Brain microvascular endothelial cell (primary cell): ENCODE measurements around the gene RERE.

Experiments
- DNase-seq: peaks from one replicate; pipeline ENCODE4 v3.0.0-alpha.2; 2020
- H3K27ac ChIP-seq: fragments of 250-450 bp; sonication (Bioruptor Pico); 2 replicates; pipeline ENCODE4 v1.5.1; 2020; ENCODE audit warnings: mild to moderate bottlenecking, moderate library complexity
- H3K27me3 ChIP-seq: fragments of 250-450 bp; sonication (Bioruptor Pico); replicated peaks from 2 replicates; pipeline ENCODE4 v1.5.1; 2020; ENCODE audit warnings: mild to moderate bottlenecking
- H3K36me3 ChIP-seq: fragments of 250-450 bp; sonication (Bioruptor Pico); replicated peaks from 2 replicates; pipeline ENCODE4 v1.5.1; 2020; ENCODE audit warnings: mild to moderate bottlenecking
- H3K4me3 ChIP-seq: 2 replicates; pipeline ENCODE4 v1.5.1; 2011; ENCODE audit warnings: low read depth, mild to moderate bottlenecking, control low read depth, low read length, moderate library complexity
- in situ Hi-C: cut with HindIII; loops from 2 replicates; pipeline ENCODE4 v1.10.0; 2017; ENCODE audit warnings: low sequenced_read_pairs, low pct_ligation_motif_present
- TF ChIP-seq, protein P1 (sequence below): IDR thresholded peaks from 2 replicates; pipeline ENCODE4 v1.5.1; 2011; ENCODE audit warnings: low read depth, mild to moderate bottlenecking, moderate library complexity, low read length, control low read depth, inconsistent platforms; ENCODE audit errors: missing control alignments

Gene RERE

DNA sequence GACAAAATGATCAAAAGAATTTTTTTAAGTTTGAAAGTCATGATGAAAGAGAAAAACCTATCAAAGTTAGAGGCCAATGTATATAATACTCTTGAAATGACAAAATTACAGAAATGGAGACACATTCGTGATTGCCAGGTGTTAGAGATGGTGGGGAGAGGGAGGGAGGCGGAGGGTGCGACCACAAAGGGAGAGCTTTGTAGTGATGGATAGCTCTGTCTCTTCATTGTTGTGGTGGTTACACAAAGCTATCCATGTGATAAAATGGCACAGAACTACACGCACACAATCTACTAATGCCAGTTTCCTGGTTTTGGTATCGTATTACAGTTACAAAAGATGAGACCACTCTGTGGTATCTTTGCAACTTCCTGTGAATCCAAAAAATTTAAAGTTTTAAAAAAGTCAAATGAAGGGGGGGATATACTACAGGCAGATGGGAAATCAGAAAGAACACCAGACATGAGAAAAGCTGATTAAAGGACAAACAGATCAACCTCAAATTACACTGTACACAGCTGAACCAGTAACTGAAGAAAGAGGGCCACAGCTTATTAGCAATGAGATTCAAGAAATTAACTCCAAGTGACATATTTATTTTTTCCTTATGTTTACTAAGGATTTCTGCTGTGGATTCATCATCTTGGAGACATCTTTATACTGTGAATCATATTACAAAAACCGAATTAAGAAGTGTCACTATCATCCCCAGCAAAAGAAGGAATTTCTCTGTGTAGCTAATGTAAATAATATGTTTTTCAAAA lies 300.5 kb downstream of the RERE start:
- TF ChIP-seq, protein P1, sequence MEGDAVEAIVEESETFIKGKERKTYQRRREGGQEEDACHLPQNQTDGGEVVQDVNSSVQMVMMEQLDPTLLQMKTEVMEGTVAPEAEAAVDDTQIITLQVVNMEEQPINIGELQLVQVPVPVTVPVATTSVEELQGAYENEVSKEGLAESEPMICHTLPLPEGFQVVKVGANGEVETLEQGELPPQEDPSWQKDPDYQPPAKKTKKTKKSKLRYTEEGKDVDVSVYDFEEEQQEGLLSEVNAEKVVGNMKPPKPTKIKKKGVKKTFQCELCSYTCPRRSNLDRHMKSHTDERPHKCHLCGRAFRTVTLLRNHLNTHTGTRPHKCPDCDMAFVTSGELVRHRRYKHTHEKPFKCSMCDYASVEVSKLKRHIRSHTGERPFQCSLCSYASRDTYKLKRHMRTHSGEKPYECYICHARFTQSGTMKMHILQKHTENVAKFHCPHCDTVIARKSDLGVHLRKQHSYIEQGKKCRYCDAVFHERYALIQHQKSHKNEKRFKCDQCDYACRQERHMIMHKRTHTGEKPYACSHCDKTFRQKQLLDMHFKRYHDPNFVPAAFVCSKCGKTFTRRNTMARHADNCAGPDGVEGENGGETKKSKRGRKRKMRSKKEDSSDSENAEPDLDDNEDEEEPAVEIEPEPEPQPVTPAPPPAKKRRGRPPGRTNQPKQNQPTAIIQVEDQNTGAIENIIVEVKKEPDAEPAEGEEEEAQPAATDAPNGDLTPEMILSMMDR: no peak
- Histone ChIP-seq H3K27ac (peak overlapping the region; percentile 68), H3K27me3 (no peaks in the 10 kb centered on the region), H3K4me3 (no peak overlapping the region), H3K36me3 (no peaks in the 10 kb centered on the region)
- DNase-seq: no peak
- in situ Hi-C loops: no loop called here

- TF ChIP-seq, protein P1: no peak
- H3K27me3 ChIP-seq: no peaks in the 10 kb centered on the region
- in situ Hi-C loops: no loop called here
- peak overlapping the region; percentile 68 for H3K27ac ChIP-seq
- no peak for DNase-seq
- no peak overlapping the region for H3K4me3 ChIP-seq
- no peaks in the 10 kb centered on the region for H3K36me3 ChIP-seq
Measured at GRCh38 chr1:8516278-8516777, 301.1 kb downstream of the RERE start.

- no peaks in the 10 kb centered on the region for H3K27me3 ChIP-seq
Measured at GRCh38 chr1:8512504-8512903, 304.9 kb downstream of the RERE start.

GRCh38 chr1:8510041-8510823 lies 307.2 kb downstream of the RERE start:
- no peaks in the 10 kb centered on the region for H3K27me3 ChIP-seq
- peak overlapping the region; percentile 29 for H3K27ac ChIP-seq
- H3K4me3 ChIP-seq: no peak overlapping the region
- TF ChIP-seq, protein P1: no peak
- peak; percentile 73 for DNase-seq
- in situ Hi-C loops: no loop called here
- no peaks in the 10 kb centered on the region for H3K36me3 ChIP-seq

More at GRCh38 chr1:8512504-8512903, 304.9 kb downstream of the RERE start:
- in situ Hi-C loops: no loop called here
- H3K27ac ChIP-seq: no peak overlapping the region
- TF ChIP-seq, protein P1: no peak
- no peak overlapping the region for H3K4me3 ChIP-seq
- H3K36me3 ChIP-seq: no peaks in the 10 kb centered on the region
- DNase-seq: no peak

DNA sequence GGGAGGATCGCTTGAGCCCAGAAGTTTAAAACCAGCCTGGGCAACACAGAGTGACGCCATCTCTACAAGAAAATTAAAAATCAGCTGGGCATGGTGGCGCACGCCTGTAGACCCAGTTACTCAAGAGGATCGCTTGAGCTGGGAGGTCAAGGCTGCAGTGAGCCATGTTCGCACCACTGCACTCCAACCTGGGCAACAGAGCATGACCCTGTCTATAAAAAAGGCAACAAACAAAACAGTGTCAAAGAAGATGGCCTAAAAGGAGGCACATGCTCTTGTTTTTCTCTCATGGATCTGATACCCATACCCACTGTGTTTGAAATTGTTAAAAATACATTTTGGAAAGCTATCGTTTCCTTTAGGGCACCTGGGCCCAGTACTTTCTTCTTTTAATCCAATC lies 307.9 kb downstream of the RERE start:
- no peak for DNase-seq
- TF ChIP-seq, protein P1: no peak
- in situ Hi-C loops: no loop called here
- Histone ChIP-seq H3K27ac (peak overlapping the region; percentile 29), H3K36me3 (no peaks in the 10 kb centered on the region), H3K4me3 (no peak overlapping the region), H3K27me3 (no peaks in the 10 kb centered on the region)
